ENCODE data around the gene WDR27.

WDR27 gene

DNA sequence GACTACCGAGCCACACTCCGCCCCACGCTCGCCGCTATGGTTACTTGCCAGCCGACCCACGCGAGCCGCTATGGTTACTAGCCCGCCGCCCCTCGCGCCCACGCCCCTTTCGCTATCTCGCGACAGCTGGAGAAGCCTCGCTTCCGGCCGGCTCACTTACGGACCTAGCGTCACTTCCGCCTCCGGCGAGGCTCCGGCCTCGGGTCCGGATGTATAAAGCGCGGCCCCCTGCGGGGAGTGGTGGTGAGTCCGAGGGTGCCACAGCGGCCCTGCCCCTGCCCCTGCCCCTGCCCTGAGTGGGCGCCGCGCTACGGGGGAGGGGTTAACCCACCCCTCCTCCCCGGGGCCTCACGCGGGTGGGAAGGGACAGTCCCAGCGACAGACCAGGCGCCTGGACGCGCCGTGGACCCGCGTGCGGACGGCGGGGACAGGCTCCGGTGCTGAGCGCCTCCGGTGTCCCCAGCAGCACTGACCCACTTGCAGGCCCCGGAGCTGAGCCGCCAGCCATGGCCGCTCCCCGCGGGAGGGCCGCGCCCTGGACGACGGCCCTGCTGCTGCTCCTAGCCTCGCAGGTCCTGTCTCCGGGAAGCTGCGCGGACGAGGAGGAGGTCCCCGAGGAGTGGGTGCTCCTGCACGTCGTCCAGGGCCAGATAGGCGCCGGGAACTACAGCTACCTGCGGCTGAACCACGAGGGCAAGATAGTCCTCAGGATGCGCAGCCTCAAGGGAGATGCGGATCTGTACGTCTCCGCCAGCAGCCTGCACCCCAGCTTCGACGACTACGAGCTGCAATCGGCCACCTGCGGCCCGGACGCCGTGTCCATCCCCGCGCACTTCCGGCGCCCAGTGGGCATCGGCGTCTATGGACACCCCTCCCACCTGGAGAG lies at the start of gene WDR27, which contains the start of gene C6orf120:
Gene WDR27, minus strand, starts transcription at position 76 of the 886 bp plus-strand sequence. CDS start 13,024 bp downstream, outside the sequence.
Gene C6orf120, plus strand, starts transcription at position 173 of the 886 bp plus-strand sequence. Its CDS starts 334 bp downstream, at position 507.
- in situ Hi-C loops (cut with MboI; ENCODE audit: low sequenced_read_pairs) = no loop called here

DNA sequence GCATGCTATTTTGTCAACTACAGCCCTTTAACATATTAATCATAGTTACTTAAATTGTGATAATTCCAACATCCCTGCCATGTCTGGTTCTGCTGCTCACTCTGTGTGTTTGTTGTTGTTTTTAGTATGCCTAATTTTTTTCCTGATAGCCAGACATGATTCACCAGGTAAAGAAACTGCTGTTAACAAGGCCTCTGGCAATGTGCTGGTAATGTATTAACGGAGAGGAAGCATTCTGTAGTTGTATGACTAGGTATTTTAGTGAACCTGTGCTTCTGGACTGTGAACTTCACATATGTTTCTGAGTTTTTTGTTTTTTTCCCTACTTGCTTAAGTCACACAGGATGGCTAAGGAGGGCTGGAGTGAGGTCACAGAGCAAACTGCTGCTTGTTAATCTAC lies 44.7 kb upstream of the WDR27 start:
- in situ Hi-C loops (cut with MboI; ENCODE audit: low sequenced_read_pairs) = no loop called here

DNA sequence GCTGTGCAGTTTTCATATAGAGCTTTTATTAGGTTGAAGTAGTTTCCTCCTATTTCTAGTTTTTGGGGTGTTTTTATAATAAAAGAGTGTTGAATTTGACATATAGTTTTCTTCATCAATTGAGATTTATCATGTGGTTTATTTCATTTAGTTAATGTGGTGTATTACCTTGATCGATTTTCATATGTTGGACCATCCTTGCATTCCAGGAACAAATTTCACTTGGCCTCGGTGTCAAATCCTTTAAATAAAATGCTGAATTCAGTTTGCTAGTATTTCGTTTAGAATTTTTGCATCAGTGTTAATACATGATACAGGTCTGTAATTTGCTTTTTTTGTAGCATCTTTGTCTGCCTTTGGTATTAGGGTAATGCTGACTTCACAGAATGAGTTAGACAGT lies 43.6 kb upstream of the WDR27 start:
- in situ Hi-C loops (cut with MboI; ENCODE audit: low sequenced_read_pairs) = no loop called here

DNA sequence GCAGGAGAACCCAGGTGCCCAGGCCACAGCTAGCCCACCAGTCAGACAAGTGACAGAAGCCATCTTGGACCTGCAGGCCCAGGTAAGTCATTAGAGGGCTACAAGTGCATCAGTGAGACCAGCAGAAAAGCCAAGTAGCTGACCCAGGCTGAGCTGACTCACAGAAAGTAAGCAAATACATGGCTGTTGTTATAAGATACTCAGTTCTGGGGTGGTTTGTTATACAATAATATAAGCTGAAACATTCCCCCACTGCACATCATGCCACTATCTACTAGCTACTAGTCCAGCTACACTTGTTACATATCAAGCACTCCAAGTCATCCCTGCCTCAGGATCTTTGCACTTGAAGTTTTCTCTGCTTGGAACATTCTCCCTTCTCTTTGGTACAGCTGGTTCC lies 39.5 kb upstream of the WDR27 start:
- in situ Hi-C loops (cut with MboI; ENCODE audit: low sequenced_read_pairs) = no loop called here

- in situ Hi-C loops (cut with MboI; ENCODE audit: low sequenced_read_pairs) = no loop called here
Measured at GRCh38 chr6:169738976-169739529, 37.2 kb upstream of the WDR27 start.

- in situ Hi-C loops (cut with MboI; ENCODE audit: low sequenced_read_pairs) = no loop called here
Measured at GRCh38 chr6:169738204-169738975, 36.6 kb upstream of the WDR27 start.

GRCh38 chr6:169729961-169730360 lies 28.1 kb upstream of the WDR27 start:
- in situ Hi-C loops (cut with MboI; ENCODE audit: low sequenced_read_pairs) = no loop called here

DNA sequence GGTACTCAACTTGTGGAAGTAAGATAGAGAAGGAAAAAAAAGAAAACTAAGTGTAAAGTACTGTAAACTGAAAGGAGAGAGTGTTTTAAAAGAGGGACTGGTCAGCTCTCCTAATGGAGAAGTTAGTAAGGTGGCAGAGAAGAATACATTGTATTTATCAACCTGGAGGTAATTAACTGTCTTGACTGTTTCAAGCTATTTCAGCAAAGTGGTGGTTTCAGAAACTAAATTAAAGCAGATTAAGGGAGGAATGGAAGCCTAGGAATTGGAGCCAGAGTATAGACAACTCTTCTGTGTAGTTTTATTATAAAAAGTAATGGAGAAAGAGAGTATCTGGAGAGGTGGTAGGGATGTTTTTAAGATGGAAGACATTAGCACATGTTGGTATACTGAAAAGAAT lies 25.1 kb upstream of the WDR27 start:
- in situ Hi-C loops (cut with MboI; ENCODE audit: low sequenced_read_pairs) = no loop called here

DNA sequence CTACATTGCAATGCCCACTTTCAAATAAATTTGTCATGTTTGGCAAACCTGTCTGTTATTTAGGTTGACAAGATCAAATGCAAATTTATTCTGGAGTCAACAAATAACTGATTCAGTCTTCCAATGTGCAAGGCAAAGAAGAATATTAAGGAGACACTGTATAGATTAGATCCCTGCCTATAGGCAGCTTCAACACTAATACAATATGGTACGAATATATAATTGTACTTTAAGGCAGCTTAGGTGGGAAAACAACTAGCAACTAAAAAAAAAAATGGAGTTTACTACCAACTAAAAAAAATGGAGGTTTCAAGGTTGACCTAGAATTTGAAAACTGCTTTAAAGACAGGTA lies 24.2 kb upstream of the WDR27 start:
- in situ Hi-C loops (cut with MboI; ENCODE audit: low sequenced_read_pairs) = no loop called here

- in situ Hi-C loops (cut with MboI; ENCODE audit: low sequenced_read_pairs) = no loop called here
Measured at GRCh38 chr6:169725125-169726048, 23.6 kb upstream of the WDR27 start.

GRCh38 chr6:169724494-169725124 lies 22.8 kb upstream of the WDR27 start, which contains the start of gene PHF10:
TSS of gene PHF10 (minus strand) at chr6:169724500. CDS start at chr6:169723931, 569 bp downstream.
- in situ Hi-C loops (cut with MboI; ENCODE audit: low sequenced_read_pairs) = no loop called here

DNA sequence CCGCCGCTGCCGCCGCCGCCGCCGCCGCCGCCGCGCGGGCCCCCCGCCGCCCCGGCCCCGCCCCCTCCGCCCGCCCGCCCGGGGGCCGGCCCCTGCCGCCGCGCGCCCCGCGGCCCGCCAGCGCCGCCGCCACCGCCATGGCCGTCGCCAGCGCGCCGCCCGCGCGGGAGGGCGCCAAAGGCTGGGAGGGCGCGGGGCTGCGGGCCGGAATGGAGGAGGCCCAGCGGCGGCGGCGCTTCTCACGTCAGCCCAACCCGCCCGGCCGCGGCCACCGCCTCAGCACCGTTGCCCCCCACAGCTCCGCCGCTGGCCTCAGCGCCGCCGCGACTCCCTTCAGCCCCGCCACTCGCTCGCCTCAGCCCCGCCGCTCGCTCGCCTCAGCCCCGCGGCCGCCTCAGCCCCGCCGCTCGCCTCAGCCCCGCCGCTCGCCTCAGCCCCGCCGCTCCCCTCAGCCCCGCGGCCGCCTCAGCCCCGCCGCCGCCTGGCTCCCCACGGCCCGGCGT lies 22.2 kb upstream of the WDR27 start:
- in situ Hi-C loops (cut with MboI; ENCODE audit: low sequenced_read_pairs) = no loop called here

GRCh38 chr6:169723200-169723909 lies 21.5 kb upstream of the WDR27 start:
- in situ Hi-C loops (cut with MboI; ENCODE audit: low sequenced_read_pairs) = no loop called here

DNA sequence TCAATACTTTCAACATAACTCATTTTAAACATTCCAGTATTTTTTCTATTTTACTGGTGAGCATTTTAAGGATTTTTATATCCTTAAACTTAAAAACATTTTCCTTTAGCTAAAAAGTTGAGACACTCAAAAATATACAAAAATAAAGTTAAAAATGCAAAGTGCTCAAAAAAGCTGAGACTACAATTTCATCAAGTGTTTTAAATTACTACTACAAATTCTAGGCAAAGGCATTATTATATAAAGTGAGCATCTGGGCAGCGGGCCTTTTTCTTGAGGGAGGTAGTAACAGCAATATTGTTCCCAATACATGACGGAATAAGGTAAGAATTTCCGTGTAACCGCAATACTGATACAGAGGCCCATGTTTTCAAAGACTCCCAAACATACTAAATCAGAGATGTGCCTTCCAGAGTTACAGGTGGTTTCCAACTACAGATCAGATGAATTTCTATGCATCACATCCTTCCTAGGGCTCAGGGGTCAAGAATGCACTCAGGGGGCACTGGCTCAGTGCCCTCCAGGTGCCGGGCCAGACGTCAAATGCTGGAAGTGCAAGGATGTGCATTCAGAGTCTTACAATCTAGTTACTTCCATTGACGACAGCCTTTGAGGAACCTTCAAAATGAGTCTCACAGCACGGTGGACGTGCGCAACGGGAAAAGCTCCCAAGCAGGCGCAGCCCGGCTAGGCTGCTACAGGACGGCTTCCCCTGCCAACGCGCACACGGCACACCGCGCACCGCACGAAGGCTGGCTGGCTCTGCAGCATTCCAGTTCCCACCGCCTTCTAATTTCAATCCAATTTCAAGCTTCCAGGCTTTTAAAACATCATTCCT lies 20.8 kb upstream of the WDR27 start:
- in situ Hi-C loops (cut with MboI; ENCODE audit: low sequenced_read_pairs) = no loop called here

DNA sequence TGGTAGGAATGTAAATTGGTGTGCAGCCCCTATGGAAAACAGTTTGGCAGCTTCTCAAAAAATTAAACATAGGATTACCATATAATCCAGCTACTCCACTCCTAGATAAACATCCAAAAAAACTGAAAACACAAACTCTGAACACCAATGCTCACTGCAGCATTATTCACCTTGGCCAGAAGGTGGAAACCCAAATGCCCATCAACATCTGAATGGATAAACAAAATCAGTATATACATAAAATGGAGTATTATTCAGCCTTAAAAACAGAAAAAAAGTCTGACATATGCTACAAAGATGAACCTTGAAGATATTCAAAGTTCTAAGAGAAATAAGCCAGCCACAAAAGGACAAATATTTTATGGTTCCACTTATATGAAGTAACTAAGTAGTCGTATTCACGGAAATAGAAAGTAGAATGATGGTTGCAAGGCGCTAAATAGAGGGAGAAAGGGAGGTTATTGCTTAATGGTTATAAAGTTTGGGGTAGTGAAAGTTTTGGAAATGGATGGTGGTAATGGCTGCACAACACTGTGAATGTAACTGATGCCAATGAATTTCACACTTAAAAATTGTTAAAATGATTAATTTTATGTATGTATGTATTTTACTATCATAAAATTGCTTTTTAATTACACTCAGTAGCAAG lies 18.5 kb upstream of the WDR27 start:
- in situ Hi-C loops (cut with MboI; ENCODE audit: low sequenced_read_pairs) = no loop called here

DNA sequence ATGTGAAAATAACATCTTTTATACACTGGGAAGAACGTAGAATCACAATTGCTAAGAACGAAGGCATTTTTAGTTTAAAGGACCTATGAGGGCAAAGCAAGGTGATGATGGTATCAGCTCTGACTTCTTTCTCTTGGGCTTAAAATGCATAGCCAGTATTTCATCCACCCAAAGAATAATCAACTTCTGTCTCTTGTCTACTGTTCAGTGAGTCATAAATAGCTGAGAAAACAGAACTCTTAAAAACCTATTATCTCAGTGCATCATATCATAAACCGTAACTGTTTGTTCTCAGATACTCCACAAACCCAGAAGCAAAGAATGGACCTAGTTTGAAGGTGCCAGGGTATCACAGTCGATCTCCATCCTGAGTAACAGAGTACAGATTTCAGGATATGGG lies 17.3 kb upstream of the WDR27 start:
- in situ Hi-C loops (cut with MboI; ENCODE audit: low sequenced_read_pairs) = no loop called here

- in situ Hi-C loops (cut with MboI; ENCODE audit: low sequenced_read_pairs) = no loop called here
Measured at GRCh38 chr6:169714595-169714994, 12.8 kb upstream of the WDR27 start.

GRCh38 chr6:169714178-169714577 lies 12.3 kb upstream of the WDR27 start:
- in situ Hi-C loops (cut with MboI; ENCODE audit: low sequenced_read_pairs) = no loop called here
